Keratinocyte (primary cell): ENCODE measurements around the gene PDE11A. TPM values are rescaled to one million over a fixed set of nuclear protein-coding genes. Genes with fewer than 3 reads are reported as not detected.

ENCODE experiments used
- DNase-seq: peaks from one replicate; pipeline ENCODE4 v3.0.0-alpha.2; 2011; ENCODE audit warnings: low read depth, missing footprints, low spot score
- FAIRE-seq: peaks from 2 replicates; lab custom pipeline; 2011; peaks lifted over from hg19 to GRCh38; lab: Jason Lieb, UNC
- H2AFZ ChIP-seq: 2 replicates; pipeline ENCODE4 v1.6.0; 2012; ENCODE audit warnings: low read length, control low read depth, inconsistent platforms; ENCODE audit not compliant: control insufficient read depth
- H3K27ac ChIP-seq: 2 replicates; pipeline ENCODE4 v1.5.1; 2011; ENCODE audit warnings: low read length; ENCODE audit not compliant: control insufficient read depth, insufficient read depth
- H3K27me3 ChIP-seq: 3 replicates; pipeline ENCODE4 v1.6.0; 2011; ENCODE audit warnings: low read length; ENCODE audit not compliant: control insufficient read depth, insufficient read depth; ENCODE audit errors: extremely low read depth
- H3K36me3 ChIP-seq, 2 experiments: 2 replicates in 1 of 2; 3 replicates in 1 of 2; pipeline ENCODE4 v1.5.1; 2011; ENCODE audit warnings: low read length in 2 of 2, mild to moderate bottlenecking in 1 of 2; ENCODE audit not compliant: control insufficient read depth in 2 of 2, insufficient read depth in 2 of 2; ENCODE audit errors: extremely low read depth in 1 of 2
- H3K4me1 ChIP-seq: 3 replicates; pipeline ENCODE4 v1.5.1; 2011; ENCODE audit warnings: low read length; ENCODE audit not compliant: control insufficient read depth, insufficient read depth; ENCODE audit errors: extremely low read depth
- H3K4me2 ChIP-seq: 3 replicates; pipeline ENCODE4 v1.6.0; 2011; ENCODE audit warnings: low read depth, low read length; ENCODE audit not compliant: control insufficient read depth, insufficient read depth; ENCODE audit errors: extremely low read depth
- H3K4me3 ChIP-seq, 3 experiments: fragments of 200-600 bp in 1 of 3; sonication (generic) in 1 of 3; 2 replicates in 2 of 3; 3 replicates in 1 of 3; pipeline ENCODE4 v1.5.1; 2011 to 2016; ENCODE audit warnings: low read length in 3 of 3, mild to moderate bottlenecking in 3 of 3, control low read depth in 2 of 3, inconsistent platforms in 1 of 3, low read depth in 1 of 3, mixed read lengths in 1 of 3, mixed run types in 1 of 3, moderate library complexity in 1 of 3; ENCODE audit not compliant: control insufficient read depth in 2 of 3, insufficient read depth in 2 of 3; ENCODE audit errors: extremely low read depth in 1 of 3
- H3K79me2 ChIP-seq: 2 replicates; pipeline ENCODE4 v1.6.0; 2012; ENCODE audit warnings: low read length; ENCODE audit not compliant: control insufficient read depth, insufficient read depth
- H3K9ac ChIP-seq: 3 replicates; pipeline ENCODE4 v1.6.0; 2011; ENCODE audit warnings: low read length; ENCODE audit not compliant: control insufficient read depth, insufficient read depth; ENCODE audit errors: extremely low read depth
- H3K9me1 ChIP-seq: 3 replicates; pipeline ENCODE4 v1.6.0; 2011; ENCODE audit warnings: low read length; ENCODE audit not compliant: control insufficient read depth, insufficient read depth; ENCODE audit errors: extremely low read depth
- H3K9me3 ChIP-seq: 2 replicates; pipeline ENCODE4 v1.5.1; 2012; ENCODE audit warnings: low read depth, low read length; ENCODE audit not compliant: control insufficient read depth
- H4K20me1 ChIP-seq: 3 replicates; pipeline ENCODE4 v1.6.0; 2011; ENCODE audit warnings: low read length; ENCODE audit not compliant: control insufficient read depth, insufficient read depth; ENCODE audit errors: extremely low read depth
- CTCF ChIP-seq, 3 experiments: IDR thresholded peaks in 1 of 3; conservative IDR thresholded peaks in 1 of 3; optimal IDR thresholded peaks in 1 of 3; 2 replicates in 2 of 3; 3 replicates in 1 of 3; pipeline versions ENCODE3 to v1.5.1; 2011; ENCODE audit warnings: low read length in 3 of 3, mild to moderate bottlenecking in 3 of 3, moderate library complexity in 2 of 3, control low read depth in 1 of 3, inconsistent platforms in 1 of 3; ENCODE audit not compliant: insufficient read depth in 2 of 3; ENCODE audit errors: extremely low read depth in 1 of 3
- EZH2 ChIP-seq: IDR thresholded peaks from one replicate; pipeline ENCODE4 v1.6.1; 2012; ENCODE audit warnings: inconsistent platforms, mild to moderate bottlenecking, low read length, moderate library complexity
- dilution Hi-C: fragments of 300-500 bp; cut with MboI; formaldehyde crosslinking; loops from one replicate; pipeline ENCODE4 v1.7.0; 2020; ENCODE audit warnings: low sequenced_read_pairs; ENCODE audit not compliant: extremely low pct_ligation_motif_present
- polyA plus RNA-seq, 5 experiments: library from polyadenylated mRNA; depleted of rRNA in 3 of 5; stranded (reverse) in 3 of 5; stranded (forward) in 1 of 5; unstranded in 1 of 5; fragments of >200 nt; gene quantifications; 1 replicate in 1 of 5; 2 replicates in 3 of 5; 3 replicates in 1 of 5; pipeline versions ENCODE4 v1.2.1 to v1.2.3, GENCODE V29; 2011 to 2012; ENCODE audit warnings: missing spikeins in 2 of 5, low read depth in 1 of 5, low replicate concordance in 1 of 5

The PDE11A gene
- polyA plus RNA-seq, 1 donor (not counting 4 experiments of a cell fraction or from before 2014, with no cell fraction given): 0.01 TPM

GRCh38 chr2:177765698-177766097, 306.9 kb downstream of the PDE11A start:
- dilution Hi-C loops: no loop called here
- FAIRE-seq (no peak), DNase-seq (no peak)
- Histone ChIP-seq H3K9me3 (no peaks in the 10 kb centered on the region), H4K20me1 (no peaks in the 10 kb centered on the region), H3K79me2 (no peaks in the 10 kb centered on the region), H3K4me1 (peaks cover 2% of the 10 kb centered on the region), H3K27ac (no peak overlapping the region), H3K9me1 (no peaks in the 10 kb centered on the region), H3K27me3 (no peaks in the 10 kb centered on the region), H3K36me3 (no peaks in the 10 kb centered on the region), H3K4me2 (no peak overlapping the region), H2AFZ (no peak overlapping the region), H3K9ac (no peak overlapping the region), H3K4me3 (no peak overlapping the region)
- no peak for TF ChIP-seq EZH2
- TF ChIP-seq CTCF (optimal IDR thresholded peaks at IDR 0.05 in 1 of 3, IDR thresholded peaks at IDR 0.05 in 1 of 3, conservative IDR thresholded peaks at IDR 0.05 in 1 of 3; ENCODE audit: extremely low read depth in 1 of 3, insufficient read depth in 2 of 3, low read length in 3 of 3): no peak

GRCh38 chr2:177763531-177764265, 308.9 kb downstream of the PDE11A start:
- Histone ChIP-seq H3K9ac (no peak overlapping the region), H3K4me3 (no peak overlapping the region), H3K27ac (no peak overlapping the region), H3K9me1 (no peaks in the 10 kb centered on the region), H3K36me3 (no peaks in the 10 kb centered on the region), H3K4me2 (peak overlapping the region; percentile 15), H3K27me3 (peaks cover 3% of the 10 kb centered on the region), H3K4me1 (no peaks in the 10 kb centered on the region), H3K9me3 (no peaks in the 10 kb centered on the region), H4K20me1 (no peaks in the 10 kb centered on the region), H2AFZ (no peak overlapping the region), H3K79me2 (no peaks in the 10 kb centered on the region)
- TF ChIP-seq CTCF (optimal IDR thresholded peaks at IDR 0.05 in 1 of 3, IDR thresholded peaks at IDR 0.05 in 1 of 3, conservative IDR thresholded peaks at IDR 0.05 in 1 of 3; ENCODE audit: extremely low read depth in 1 of 3, insufficient read depth in 2 of 3, low read length in 3 of 3): peak; percentile 85 to 91 (median 90)
- TF ChIP-seq EZH2: no peak
- FAIRE-seq: no peak
- DNase-seq: no peak
- dilution Hi-C loops: no loop called here
